ENCODE results near the gene MOCOS.

GRCh38 chr18:36314754-36315153 lies 127.5 kb downstream of the MOCOS start:
- no peak for TF ChIP-seq EGR1 (IDR thresholded peaks at IDR 0.05)
- no peak for TF ChIP-seq USF1 (IDR thresholded peaks at IDR 0.05)
- no peak for TF ChIP-seq RAD21 (IDR thresholded peaks at IDR 0.05; ENCODE audit: low read depth)
- no peak for TF ChIP-seq ZBTB7A (IDR thresholded peaks at IDR 0.05; ENCODE audit: low read depth)
